NCI-H345 (cell line): ENCODE results near the gene PORCN.
A peak's percentile ranks its signal among the peaks of the same experiment; 100 is the strongest.
"Not testable (repeated sequence)": the region's sequence is repeated elsewhere in the genome, so short reads cannot be mapped to it uniquely, and the experiment has no call there.

ENCODE experiments used
- DNase-seq: peaks from one replicate; lab custom pipeline; 2025; lab: John Stamatoyannopoulos, UW

Gene PORCN

DNA sequence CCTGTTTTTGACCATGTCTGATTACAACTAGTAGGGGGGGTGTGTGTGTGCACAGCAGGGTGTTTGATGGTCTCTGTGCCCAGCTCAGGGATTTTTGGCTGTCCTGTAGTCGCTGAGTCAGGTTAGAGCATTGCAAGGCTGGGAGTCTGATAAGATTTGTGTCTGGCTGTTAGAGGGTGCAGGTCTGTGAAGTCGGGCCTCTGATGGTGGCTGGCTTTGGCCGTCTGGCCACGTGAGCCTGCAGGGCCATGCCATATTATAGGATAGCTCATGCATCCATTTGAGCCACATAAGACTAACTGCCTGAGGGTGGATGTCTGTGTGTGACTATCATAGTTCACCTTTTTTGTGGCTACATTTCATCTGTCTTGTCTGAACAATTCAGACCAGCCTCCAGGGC, 4.9 kb downstream of the PORCN start:
- no peak for DNase-seq

DNA sequence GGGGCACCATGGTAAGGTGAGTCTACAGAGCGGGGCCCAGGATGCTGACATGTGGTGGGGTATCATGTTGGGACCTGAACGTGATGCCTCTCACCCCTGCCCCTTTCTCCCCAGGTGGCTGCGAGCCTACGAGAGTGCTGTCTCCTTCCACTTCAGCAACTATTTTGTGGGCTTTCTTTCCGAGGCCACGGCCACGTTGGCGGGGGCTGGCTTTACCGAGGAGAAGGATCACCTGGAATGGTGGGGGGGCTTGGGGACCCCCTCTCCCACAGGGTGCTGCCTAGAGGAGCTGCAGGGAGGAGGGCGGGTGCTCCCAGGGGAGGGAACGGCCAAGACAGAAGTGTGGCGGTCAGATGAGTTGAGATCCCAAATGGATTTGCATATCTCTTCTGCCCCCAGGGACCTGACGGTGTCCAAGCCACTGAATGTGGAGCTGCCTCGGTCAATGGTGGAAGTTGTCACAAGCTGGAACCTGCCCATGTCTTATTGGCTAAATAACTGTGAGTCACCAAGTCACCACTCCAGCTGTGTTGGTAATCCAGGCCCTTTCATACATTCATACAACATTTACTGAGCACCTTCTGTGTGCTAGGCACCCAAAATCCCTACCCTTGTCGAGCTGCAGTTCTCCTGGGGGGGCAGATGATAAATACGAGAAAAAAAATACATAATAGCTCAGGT, 5.5 kb downstream of the PORCN start:
- no peak for DNase-seq

DNA sequence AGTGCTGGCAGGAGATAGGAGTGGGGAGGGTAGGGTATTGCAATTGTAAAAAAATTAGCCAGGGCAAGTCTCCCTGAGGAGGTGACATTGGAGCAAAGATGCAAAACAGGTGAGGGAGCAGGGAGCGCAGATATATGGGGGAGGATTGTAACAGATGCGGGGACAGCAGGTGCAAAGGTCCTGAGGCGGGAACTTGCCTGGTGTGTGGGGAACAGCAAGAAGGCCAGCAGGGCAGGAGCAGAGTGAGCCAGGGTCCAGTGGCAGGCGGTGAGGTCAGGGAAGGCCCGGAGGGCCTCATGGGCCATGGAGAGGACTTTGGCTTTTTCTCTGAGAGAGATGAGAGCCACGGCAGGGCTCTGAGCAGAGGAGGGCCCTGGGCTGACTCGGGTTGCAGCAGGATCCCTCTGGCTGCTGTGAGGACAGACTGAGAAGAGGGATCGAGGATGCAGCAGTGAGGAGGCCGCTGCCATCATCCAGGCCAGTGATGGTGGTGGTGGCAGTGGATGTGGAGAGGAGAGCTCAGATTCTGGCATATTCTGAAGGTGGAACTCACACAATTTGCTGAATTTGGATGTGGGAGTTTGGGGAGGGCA, 6.2 kb downstream of the PORCN start:
- no peak for DNase-seq

DNA sequence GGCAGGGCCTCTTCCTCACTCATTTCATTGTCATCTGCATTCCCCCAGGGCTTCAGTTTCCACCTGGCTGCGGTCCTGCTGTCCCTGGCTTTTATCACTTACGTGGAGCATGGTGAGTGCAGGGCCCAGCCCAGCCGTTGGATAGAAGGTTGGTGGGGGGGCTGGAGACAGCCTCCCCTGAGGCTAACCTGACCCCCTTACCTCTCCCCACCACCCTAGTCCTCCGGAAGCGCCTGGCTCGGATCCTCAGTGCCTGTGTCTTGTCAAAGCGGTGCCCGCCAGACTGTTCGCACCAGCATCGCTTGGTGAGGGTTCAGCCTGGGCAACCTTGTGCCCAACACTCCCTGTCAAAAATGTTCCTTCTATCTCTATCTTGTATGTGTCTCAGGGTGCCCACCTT, 7.0 kb downstream of the PORCN start:
- DNase-seq: no peak

DNA sequence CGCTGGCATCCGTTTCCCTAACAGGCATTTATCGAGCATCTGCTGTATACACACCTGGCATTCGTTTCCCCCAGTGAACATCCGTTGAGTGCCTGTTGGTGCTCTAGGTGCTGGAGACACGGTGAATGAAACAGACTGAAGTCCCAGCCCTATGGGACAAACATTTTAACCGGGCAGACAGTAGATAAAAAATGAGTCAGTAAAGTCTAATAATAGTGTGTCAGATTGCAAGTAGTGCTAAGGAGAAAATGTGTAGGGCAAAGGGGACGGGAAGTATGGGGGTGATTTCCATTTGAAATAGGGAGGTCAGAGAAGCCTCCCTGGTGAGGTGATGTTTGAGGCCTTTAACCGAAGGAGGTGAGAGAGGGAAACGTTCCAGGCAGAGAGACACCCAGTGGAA, 7.5 kb downstream of the PORCN start:
- DNase-seq: no peak

DNA sequence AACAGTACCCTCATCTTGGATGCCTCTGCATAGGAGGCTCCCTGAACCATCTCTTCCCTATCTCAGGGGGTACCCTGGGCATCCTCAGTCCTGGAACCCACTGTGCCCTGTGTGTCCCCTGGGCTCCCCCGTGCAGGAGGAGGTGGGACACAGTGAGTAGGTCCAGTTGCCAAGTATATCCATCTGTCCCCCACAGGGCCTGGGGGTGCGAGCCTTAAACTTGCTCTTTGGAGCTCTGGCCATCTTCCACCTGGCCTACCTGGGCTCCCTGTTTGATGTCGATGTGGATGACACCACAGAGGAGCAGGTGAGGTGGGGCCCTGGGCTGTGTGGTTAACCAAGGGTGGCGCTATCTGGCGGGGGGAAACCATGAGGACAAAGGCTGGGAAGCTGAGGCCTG, 8.2 kb downstream of the PORCN start:
- DNase-seq: no peak

DNA sequence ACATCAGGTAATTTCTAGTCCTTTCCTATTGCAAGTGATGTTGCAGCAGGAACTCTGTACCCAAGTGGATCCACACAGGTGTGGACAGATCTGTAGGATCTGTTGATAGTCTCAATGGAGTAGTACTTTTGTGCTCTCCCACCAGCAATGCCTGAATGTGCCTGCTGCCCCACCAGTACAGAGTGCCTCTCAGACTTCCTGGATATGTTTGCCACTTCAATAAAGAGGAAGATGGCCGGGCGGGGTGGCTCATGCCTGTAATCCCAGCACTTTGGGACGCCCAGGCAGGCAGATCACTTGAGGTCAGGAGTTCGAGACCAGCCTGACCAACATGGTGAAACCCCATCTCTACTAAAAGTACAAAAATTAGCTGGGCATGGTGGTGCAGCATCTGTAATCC, 10.7 kb downstream of the PORCN start:
- not testable (repeated sequence) for DNase-seq

DNA sequence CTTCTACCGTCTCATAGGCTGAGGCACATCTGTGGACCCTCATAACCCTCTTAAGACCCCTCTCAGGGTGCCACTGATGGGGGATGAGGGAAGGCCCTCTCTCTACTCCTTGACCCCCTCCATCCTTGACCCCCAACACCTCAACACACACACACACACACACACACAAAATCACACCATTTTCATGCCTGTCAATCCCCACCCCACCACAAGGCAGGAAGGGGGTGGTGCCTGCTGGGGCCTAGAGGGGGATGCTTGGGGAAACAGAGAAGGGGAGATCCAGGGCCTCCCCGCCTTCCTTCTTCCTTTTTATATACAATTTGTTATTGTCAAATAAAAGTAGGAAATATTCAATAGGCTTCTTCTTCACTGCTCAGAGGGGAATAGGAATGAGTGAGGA, 11.7 kb downstream of the PORCN start:
- no peak for DNase-seq

DNA sequence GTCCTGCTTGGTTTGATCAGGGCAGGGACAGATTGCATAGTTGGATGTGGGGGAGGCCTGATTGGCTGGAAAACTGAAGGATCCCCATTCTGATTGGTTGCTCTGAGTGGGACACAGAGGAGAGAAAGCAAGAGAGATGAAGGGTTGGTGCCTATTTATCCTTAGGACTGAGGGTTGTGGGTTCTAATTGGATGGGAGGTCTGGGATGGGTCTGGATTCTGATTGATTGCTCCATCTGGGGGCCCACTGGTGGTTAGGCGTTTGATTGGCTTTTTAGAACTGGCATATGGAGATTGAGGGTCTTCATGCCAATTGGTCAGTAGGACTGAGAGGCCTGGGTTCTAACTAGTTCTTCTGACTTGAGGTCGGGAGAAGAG, 12.2 kb downstream of the PORCN start:
- peak; percentile 32 for DNase-seq

DNA sequence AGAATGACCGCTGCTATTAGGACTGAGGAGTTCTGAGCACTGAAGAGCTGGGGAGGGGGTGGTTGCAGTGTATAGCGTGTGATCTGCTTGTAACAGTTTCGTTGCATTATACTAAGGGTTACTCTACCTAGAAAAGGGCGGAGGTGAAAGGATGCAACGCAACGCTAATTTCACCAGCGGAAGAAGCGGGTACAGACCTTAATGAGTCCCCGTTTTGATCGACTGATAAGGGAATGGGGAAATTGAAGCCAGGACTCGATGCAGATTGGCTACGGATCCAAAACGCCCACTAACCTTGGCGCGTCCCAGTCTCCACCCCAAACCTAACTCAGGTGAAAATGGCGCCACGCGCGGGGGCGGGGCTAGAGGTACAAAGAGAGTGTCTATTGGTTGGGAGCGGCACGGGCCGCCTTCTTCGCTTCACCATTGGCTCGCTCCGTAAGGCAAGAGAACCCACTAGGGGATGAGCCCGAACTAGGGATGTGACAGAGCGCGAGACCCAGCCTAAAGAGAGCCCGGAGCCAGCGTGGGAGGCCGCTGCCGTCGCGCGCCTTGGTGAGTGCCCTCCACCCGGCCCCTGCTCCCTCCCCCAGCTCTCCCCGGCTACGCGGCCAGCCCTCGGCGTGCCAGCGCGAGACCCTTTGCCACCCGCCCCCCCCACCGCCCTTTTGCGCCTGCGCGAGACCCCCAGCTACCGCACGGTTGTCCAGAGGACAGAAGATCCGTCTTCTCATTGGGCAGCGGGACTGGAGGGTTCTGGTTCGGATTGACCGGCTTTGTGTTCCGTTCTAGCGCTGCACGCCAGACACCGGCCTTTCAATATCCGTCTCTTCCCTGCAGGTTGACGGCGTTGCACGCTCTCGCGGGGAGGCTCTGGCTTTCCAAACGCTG, 12.8 kb downstream of the PORCN start, which contains the start of gene EBP:
EBP (plus strand) TSS at position 456 of the 891 bp plus-strand sequence. CDS start 1,964 bp downstream, outside the sequence.
- peak; percentile 97 for DNase-seq

DNA sequence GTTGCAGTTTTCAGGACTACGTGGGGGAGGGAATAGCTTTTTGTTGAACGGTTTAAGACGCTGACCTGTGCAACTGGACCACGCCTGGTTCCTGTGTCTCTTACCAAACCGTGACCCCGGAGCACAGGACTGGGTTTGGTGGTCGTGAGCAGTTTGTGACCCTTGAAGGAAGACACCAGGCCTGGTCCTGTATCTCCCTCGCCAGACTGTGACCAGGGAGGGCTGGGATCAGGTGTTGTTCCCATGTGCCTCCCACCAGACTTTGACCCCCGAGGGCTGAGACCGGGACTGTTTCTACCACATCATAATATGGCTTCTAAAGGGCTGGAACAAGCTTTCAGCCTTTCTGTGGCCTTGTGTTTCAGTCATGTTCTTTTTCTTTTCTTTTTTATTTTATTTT, 13.5 kb downstream of the PORCN start:
- no peak for DNase-seq

DNA sequence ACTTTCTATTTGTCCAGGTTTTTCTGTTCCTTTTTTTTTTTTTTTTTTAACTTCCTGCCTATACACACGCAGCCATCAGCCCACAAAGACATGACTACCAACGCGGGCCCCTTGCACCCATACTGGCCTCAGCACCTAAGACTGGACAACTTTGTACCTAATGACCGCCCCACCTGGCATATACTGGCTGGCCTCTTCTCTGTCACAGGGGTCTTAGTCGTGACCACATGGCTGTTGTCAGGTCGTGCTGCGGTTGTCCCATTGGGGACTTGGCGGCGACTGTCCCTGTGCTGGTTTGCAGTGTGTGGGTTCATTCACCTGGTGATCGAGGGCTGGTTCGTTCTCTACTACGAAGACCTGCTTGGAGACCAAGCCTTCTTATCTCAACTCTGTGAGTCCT, 14.9 kb downstream of the PORCN start:
- no peak for DNase-seq

DNA sequence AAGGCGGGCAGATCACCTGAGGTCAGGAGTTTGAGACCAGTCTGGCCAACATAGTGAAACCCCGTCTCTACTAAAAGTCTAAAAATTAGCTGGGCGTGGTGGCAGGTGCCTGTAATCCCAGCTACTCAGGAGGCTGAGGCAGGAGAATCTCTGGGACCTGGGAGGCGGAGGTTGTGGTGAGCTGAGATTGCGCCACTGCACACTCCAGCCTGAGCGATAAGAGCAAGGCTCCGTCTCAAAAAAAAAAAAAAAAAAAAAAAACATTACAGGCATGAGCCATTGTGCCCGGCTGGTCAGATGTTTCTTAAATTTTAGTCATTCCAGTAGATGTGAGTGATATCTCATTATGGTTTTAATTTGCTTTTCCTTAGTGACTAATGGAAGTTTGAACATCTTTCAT, 17.1 kb downstream of the PORCN start:
- DNase-seq: not testable (repeated sequence)

DNA sequence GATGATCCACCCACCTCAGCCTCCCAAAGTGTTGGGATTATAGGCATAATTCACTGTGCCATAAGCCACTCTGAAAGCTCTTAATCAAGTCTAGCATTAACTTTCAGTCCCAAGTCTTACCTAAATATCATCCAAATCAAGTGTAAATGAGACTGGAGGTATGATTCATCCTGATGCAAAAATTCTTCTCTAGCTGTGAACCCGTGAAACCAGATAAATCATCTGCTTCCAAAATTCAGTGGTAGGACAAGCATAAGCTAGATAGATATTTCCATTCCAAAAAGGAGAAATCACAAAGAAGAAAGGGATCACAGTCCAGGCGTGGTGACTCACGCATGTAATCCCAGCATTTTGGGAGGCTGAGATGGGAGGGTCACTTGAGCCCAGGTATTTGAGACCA, 21.9 kb downstream of the PORCN start:
- DNase-seq: no peak

DNA sequence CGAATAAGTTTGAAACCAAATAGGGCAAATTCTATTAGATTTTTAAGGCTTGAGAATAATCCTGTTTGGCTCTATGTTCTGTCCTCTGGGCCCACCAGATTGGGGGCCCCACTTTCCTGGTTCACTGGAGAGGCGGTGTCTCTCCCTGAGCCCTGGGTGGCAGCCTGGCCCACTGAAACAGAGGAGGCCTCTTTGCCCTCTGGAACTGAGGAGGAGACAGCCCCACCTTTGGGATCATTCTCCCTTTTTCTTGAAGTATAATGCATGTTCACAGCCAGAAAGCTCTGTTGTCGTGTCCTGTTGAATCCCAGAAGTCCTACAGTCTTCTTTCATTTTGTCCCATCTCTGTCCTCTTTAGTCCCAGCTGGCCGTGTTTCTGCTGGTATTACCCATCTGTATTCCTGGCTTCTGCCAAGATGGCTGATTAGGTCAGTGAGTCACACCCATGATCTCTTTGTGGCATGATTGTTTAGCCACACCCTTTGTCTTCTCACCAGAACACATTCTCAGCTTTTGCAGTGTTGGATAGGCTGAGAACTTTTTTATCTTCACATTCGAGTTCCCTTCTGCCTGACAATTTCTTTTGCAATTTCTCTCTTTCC, 22.7 kb downstream of the PORCN start:
- DNase-seq: no peak

DNA sequence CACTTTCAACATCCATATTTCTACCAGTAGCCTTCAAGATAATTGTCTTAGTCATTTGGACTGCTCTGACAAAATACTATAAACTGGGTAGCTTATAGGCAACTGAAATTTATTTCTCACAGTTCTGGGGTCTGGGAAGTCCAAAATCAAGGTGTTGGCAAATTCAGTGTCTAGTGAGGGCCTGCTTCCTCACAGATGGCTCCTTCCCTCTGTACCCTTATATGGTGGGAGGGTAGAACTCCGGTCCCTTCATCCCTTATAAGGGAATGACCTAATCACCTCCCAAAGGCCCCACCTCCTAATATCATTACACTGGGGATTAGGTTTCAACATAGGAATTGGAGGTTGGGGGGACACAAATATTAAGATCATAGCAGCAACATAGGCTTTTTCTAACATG, 23.4 kb downstream of the PORCN start:
- no peak for DNase-seq

DNA sequence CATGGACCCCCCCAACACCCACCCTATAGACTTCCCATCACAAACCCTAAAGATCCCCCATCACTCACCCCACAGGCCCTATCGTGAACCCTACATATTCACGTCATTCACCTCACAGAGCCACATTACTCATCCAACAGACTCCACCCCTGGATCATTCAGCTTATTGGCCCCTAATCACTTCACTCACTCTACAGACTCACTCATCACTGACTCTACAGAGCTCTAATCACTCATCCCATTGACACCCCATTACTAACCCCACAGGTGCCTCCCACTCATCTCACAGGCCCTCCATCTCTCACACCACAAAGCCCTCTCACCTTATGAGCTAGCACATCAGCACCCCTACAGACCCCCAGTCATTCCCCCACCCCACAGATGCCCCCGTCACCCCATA, 24.4 kb downstream of the PORCN start:
- DNase-seq: no peak

DNA sequence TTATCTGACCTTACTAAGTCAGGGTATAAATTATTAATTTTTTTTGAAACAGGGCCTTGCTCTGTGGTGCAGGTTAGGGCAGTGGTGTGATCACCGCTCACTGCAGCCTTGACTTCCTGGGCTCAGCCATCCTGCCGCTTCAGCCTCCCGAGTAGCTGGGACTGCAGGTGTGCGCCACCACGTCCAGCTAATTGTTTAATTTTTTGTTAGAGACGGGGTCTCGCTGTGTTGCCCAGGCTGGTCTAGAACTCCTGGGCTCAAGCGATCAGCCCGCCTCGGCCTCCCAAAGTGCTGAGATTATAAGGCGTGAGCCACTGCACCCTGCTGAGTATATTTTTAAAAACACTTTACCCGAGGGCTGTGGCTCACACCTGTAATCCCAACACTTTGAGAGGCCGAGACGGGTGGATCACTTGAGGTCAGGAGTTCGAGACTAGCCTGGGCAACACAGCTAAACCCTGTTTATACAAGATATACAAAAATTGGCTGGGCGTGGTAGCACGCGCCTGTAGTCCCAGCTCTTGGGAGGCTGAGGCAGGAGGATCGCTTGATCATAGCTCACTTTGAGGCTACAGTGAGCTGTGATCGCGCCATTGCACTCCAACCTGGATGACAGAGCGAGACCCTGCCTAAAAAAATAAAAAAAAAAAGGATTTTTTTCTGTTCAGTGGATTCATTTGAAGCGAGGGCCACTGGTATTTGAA, 30.0 kb downstream of the PORCN start:
- no peak for DNase-seq

DNA sequence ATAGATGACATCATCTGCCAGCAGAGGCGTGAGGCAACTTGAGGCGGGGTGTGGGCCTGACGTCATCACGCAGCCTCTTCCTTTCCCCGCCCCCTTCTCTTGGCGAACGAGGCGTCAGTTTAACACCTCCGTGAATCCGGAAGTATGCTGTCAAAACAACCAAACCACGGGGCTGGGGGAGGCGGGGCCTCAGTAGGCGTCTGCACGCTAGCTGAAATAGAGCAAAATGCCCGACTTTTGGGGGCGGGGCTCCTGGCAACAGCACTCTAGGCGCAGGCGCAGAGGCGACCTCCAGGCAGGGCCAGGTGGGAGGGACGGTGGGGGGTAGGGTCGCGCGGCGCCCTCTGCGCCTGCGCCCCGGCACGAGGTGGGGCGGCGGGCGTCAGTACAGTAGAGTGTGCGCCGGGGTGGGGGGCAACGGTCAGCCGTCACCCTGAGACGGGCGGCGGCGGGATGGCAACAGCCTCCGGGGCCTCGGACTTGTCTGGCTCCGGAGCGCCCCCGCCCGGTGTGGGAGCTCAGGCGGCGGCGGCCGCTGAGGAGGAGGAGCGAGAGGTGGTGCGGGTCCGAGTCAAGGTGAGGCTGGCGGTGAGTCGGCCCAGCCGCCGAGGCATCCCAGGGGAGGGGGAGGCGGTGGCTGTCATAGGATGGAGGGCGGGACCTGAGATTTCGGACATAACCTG, 30.7 kb downstream of the PORCN start, which contains the start of gene TBC1D25:
TBC1D25 (plus strand) TSS at position 370 of the 683 bp plus-strand sequence; CDS start at position 454, 84 bp downstream.
- peak; percentile 98 for DNase-seq

DNA sequence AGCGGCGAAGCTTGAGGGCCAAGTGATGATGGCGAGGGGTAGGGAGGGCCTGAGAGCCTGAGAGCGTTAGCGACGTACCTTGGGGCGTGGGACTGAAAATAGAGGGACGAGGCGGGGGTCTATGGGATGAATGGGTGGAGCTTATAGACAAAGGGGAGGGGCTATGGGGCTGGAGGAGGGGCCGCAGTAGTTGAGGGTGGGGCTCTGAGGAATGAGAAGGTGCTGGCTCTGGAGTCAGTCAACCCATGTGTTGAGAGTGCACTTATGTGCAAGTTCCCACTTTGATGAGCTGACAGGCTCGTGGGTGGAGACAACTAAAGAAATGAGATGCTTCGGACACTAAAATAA, 31.2 kb downstream of the PORCN start:
- no peak for DNase-seq

DNA sequence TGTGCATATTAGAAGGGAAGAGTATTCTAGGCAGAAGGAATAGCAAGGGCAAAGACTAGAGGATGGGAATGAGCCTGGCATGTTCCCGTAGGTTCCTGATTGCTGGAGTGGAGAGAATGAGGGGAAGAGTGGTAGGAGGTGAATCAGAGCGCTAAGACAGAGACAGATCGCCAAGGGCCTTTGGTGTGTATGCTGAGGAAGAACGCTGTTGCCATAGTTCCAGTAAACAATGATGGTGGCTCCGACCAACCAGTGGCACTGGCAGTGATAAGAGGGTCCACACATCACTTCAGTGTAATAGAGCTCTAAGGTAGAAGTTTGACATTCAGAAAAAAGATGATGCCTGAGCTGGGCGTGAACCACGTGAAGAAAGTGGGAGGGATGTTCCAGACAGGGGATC, 31.7 kb downstream of the PORCN start:
- no peak for DNase-seq
